ENCODE data around the gene SLC45A1.

- TF ChIP-seq POLR2AphosphoS5 (IDR thresholded peaks at IDR 0.05; ENCODE audit: borderline replicate concordance, low read depth, low read length) (no peak), EZH2 (IDR thresholded peaks at IDR 0.05) (no peak), FOXP2 (optimal IDR thresholded peaks at IDR 0.05; ENCODE audit: control extremely low read depth, extremely low read length, insufficient read depth) (no peak)
Measured at GRCh38 chr1:8333246-8333987, 15.5 kb downstream of the SLC45A1 start.

All from SK-N-MC (cell line).